GM12865 (cell line): ENCODE measurements around the gene USH1G.

Experiments used
- DNase-seq: peaks from one replicate; pipeline ENCODE4 v3.0.0; 2010; ENCODE audit warnings: low read depth
- H3K4me3 ChIP-seq: 2 replicates; pipeline ENCODE4 v1.5.1; 2011; ENCODE audit warnings: mild to moderate bottlenecking, low read depth, low read length, control low read depth
- TF ChIP-seq, protein P1 (sequence below): IDR thresholded peaks from 2 replicates; pipeline ENCODE4 v1.5.1; 2011; ENCODE audit warnings: low read length, control low read depth, low read depth, inconsistent platforms; ENCODE audit not compliant: insufficient read depth; ENCODE audit errors: missing control alignments

USH1G gene

DNA sequence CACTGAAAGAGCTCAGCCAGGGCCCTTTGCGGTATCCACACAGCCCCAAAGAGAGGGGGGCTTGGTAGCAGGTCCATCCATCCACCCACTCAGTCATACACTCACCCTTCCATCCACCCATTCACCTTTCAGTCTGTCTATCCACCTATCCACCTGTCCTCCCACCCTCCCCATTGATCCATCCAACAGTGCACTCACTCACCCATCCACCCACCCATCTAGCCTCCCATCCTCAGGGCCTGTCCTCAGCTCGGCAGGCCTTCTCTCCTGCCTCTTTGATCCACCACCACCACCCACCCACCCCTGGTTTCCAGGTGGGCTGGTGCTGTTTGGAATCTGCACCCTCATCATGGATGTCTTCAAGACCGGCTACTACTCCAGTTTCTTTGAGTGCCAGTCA lies 2.2 kb upstream of the USH1G start:
- DNase-seq = no peak
- no peak overlapping the region for H3K4me3 ChIP-seq
- TF ChIP-seq, protein P1, sequence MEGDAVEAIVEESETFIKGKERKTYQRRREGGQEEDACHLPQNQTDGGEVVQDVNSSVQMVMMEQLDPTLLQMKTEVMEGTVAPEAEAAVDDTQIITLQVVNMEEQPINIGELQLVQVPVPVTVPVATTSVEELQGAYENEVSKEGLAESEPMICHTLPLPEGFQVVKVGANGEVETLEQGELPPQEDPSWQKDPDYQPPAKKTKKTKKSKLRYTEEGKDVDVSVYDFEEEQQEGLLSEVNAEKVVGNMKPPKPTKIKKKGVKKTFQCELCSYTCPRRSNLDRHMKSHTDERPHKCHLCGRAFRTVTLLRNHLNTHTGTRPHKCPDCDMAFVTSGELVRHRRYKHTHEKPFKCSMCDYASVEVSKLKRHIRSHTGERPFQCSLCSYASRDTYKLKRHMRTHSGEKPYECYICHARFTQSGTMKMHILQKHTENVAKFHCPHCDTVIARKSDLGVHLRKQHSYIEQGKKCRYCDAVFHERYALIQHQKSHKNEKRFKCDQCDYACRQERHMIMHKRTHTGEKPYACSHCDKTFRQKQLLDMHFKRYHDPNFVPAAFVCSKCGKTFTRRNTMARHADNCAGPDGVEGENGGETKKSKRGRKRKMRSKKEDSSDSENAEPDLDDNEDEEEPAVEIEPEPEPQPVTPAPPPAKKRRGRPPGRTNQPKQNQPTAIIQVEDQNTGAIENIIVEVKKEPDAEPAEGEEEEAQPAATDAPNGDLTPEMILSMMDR = no peak

DNA sequence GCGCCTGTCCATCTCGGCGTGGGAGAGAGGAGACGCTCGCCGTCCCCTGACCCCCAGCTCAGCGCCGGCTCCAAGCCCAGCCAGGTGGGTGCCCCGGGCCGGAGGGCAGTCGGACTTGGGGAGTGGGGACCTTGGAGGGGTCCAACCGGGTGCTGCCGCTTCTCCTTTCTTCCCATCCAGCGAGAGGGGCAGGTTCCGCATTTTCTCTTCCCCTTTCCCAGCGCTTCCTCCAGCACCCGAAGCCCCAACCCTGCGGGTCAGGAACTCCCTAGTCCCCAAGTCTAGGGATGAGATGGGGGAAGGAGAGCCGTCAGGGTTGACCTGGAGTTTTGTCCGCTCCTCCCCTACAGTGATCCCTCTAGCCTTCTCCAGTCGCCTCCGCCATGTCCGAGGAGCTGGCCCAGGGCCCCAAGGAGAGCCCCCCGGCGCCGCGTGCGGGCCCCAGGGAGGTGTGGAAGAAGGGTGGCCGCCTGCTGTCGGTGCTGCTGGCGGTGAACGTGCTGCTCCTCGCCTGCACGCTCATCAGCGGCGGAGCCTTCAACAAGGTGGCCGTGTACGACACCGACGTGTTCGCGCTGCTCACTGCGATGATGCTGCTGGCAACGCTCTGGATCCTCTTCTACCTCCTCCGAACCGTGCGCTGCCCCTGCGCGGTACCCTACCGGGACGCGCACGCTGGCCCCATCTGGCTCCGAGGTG lies 1.3 kb upstream of the USH1G start, which contains the start of gene OTOP2:
OTOP2 (plus strand) TSS at position 24 of the 699 bp plus-strand sequence; CDS start at position 384, 360 bp downstream.
- no peak within 1 kb of the TSS; the same call in 1 of the 2 replicates for H3K4me3 ChIP-seq
- TF ChIP-seq, protein P1 = no peak
- no peak for DNase-seq

DNA sequence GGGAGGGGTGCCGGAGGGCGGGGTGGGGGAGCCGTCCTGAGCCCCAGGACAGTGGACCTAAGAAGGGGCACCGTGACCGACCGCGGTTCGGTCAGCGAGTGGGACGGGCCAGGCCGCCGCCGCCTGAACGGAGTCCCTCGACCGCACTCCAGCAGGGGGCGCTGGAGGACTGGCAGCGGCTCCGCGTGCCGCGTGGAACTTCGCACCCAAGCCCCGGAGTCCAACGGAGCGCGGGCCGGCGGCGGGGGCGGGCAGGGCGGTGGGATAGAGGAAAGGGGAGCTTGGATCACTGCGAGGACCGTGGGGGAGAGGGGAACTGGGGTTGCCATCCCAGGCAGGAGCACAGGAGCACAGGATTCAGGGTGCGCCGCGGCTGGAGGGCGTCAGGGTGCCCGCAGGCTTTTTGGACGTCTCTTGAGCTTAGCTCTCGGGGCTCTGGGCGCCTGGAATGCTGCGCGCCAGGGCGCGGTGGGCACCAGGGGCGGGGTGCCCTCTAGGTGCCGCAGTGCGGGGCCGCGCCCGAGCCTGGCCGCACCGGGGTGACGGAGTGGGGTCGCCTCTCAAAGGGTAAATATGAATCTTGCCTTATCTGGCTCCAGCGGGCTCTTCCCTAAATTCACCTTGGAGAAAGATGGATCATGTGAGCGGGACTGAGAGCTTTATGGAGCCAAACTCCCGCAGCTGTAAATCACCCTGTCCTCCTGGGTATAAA lies 639 bp upstream of the USH1G start:
- TF ChIP-seq, protein P1 = peak; percentile 87
- DNase-seq = peak; percentile 70
- no peak overlapping the region; the same call in 1 of the 2 replicates for H3K4me3 ChIP-seq

DNA sequence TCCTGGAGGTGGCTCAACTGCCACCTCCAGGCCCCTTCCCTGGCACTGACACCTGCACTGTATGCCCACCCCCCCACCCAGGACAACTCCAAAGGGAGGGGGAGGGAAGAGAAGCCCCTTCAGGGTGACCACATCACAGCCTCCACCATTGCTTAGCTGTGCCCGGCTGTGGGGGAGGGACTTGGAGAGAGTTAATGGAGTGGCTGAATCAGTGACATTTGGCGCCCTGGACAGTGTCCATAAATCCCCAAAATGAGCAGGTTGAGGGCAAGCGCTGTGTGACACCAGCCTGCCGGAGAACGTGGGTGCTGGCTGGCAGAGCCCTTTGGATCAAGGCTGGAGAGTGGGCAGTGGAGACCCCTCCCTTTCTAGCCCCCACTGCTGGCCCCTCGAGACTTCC lies 883 bp downstream of the USH1G start:
- TF ChIP-seq, protein P1 = no peak
- DNase-seq = no peak
- H3K4me3 ChIP-seq = no peak overlapping the region

DNA sequence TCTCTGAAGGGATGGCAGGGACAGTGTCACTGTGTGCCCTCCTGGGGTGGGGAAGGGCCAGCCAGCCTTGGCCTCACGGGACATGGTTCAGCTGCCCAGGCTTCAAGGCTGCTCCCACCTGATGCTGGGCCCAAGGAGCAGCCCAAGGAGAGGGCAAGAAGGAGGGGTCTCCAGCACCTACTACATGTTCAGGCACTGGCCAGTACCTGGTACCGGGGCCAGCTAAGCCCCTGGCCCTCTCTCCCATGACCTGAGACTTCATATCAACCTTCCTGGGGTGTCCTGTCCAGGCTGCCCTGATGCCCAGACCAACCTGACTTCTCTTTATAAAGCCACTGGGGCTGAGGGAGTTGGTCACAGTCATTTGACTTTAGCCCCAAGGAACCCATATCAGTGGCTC lies 1.3 kb downstream of the USH1G start:
- TF ChIP-seq, protein P1 = no peak
- no peak for DNase-seq
- H3K4me3 ChIP-seq = no peak overlapping the region

DNA sequence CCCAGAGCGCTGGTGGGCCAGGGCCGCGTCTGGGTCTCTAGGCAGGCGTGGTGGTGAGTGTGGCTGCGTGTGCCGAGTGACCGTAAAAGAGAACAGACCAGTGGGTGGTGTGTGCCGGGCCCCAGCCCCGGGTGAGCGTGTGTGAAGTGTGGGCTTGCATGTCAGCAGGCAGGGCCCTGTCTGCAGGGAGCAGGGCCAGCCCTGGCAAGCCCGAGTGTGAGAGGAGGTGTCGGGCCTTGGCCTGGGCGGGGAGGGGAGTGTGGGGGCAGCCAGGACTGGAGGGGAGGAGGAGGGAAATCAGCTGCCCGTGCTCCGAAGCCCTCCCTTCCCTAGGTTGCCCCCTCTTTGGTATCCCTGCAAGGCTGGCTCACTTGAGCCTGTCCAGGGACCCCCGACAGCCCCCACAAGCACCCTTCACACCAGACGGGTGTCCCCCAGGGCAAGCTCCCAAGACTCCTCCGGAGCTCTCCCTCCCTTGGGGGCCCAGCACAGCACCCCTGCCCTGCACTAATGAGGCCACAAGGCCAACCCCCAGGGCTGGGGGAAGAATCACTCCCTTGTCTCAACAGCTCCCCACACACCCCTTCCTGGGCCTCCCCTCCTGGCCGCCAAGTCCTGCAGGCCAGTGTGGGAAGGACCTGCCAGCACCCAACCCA lies 1.9 kb downstream of the USH1G start:
- no peak for DNase-seq
- H3K4me3 ChIP-seq = no peak overlapping the region
- TF ChIP-seq, protein P1 = no peak
